Measurements from ENCODE around the gene CYP27B1. TPM values are rescaled to one million over a fixed set of nuclear protein-coding genes. Genes with fewer than 3 reads are reported as not detected.
A peak's percentile ranks its signal among the peaks of the same experiment; 100 is the strongest.

Gene CYP27B1
- total and polyA plus RNA-seq, 9 of the 15 experiments (the other 6 are each of a cell fraction or from before 2014, with no cell fraction given), result 0.18 to 4.2 (median 1.8) TPM

DNA sequence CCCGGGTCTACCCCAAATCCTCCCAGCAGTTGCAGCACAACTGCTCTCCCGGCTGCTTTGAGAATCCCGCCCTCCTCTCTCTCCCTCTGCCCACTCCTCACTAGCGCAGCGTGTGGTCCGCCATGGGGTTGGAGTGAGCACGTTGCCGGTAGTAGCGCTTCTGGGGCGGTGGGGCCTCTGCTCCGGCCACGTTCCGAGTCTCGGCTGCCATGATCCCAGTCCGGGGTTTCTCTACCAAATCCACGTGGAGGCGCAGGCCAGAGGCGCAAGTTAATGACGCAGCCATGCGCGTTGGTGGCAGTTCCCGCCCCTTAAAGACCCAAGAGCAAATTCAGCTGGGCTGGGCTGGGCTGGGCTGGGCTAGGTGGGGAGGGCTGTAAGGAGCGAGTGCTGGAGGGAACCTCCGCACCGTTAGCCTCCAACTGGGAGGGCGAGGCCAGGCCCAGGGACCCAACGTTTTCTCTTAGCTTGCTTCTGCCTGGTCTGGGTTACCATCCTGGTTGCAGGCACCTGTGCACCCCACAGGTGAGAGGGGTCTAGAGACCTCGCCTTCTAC is 5.1 kb upstream of the CYP27B1 start, which contains the start of gene METTL1 (continued):
- TF ChIP-seq ID3 (CRISPR knock-in tag; IDR thresholded peaks at IDR 0.05) (no peak), ID3 (tag; IDR thresholded peaks at IDR 0.05) (no peak), GATAD2A (IDR thresholded peaks at IDR 0.05) (no peak), ZKSCAN3 (CRISPR knock-in tag; IDR thresholded peaks at IDR 0.05) (no peak), POLR2AphosphoS5 (IDR thresholded peaks at IDR 0.05; ENCODE audit: control insufficient read depth, insufficient read depth, low read depth, low read length) (peak; percentile 77), SP1 (CRISPR knock-in tag; IDR thresholded peaks at IDR 0.05) (peak; percentile 100), CBX2 (IDR thresholded peaks at IDR 0.05; ENCODE audit: insufficient read depth, low read length, poor library complexity, severe bottlenecking) (no peak), CLOCK (CRISPR knock-in tag; IDR thresholded peaks at IDR 0.05; ENCODE audit: borderline replicate concordance) (no peak), ZNF184 (CRISPR knock-in tag; IDR thresholded peaks at IDR 0.05) (no peak), CHCHD3 (CRISPR knock-in tag; IDR thresholded peaks at IDR 0.05) (no peak), ZNF140 (CRISPR knock-in tag; IDR thresholded peaks at IDR 0.05) (no peak), ARHGAP35 (IDR thresholded peaks at IDR 0.05; ENCODE audit: partially characterized antibody) (no peak), RBM34 (IDR thresholded peaks at IDR 0.05; ENCODE audit: borderline replicate concordance, insufficient read depth, low read length) (no peak), ZNF551 (CRISPR knock-in tag; IDR thresholded peaks at IDR 0.05) (no peak), SREBF1 (IDR thresholded peaks at IDR 0.05; ENCODE audit: borderline replicate concordance, low read depth, low read length) (no peak), POLR2G (IDR thresholded peaks at IDR 0.05; ENCODE audit: low read depth, low read length) (peak; percentile 96), CBX1 (IDR thresholded peaks at IDR 0.05; ENCODE audit: low read depth) (no peak), BRCA1 (IDR thresholded peaks at IDR 0.05) (no peak), BRCA1 (CRISPR knock-in tag; IDR thresholded peaks at IDR 0.05) (no peak), ZNF76 (CRISPR knock-in tag; IDR thresholded peaks at IDR 0.05; ENCODE audit: borderline replicate concordance) (no peak), TOE1 (IDR thresholded peaks at IDR 0.05; ENCODE audit: borderline replicate concordance) (peak; percentile 92), TOE1 (CRISPR knock-in tag; IDR thresholded peaks at IDR 0.05; ENCODE audit: borderline replicate concordance, low read depth) (no peak; the same call in 1 of the 2 replicates), PPARD (CRISPR knock-in tag; IDR thresholded peaks at IDR 0.05) (no peak), ETV1 (tag; conservative IDR thresholded peaks at IDR 0.05; ENCODE audit: low read depth) (no peak), TCF7 (IDR thresholded peaks at IDR 0.05; ENCODE audit: borderline replicate concordance) (0 out of 2 replicates have a peak, but pooled peaks have one; percentile 42), ELF1 (tag; IDR thresholded peaks at IDR 0.05) (no peak)
- TF ChIP-seq, protein P1, sequence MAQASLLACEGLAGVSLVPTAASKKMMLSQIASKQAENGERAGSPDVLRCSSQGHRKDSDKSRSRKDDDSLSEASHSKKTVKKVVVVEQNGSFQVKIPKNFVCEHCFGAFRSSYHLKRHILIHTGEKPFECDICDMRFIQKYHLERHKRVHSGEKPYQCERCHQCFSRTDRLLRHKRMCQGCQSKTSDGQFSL (CRISPR knock-in tag; IDR thresholded peaks at IDR 0.05), result peak; percentile 81
- TF ChIP-seq, protein P1 (tag; IDR thresholded peaks at IDR 0.05), result no peak
